Measurements from ENCODE around the gene CHMP6. TPM values are rescaled to one million over a fixed set of nuclear protein-coding genes. Genes with fewer than 3 reads are reported as not detected.

CHMP6 gene
- total RNA-seq, 2 experiments from 2014 or later = 7.9 to 23.8 TPM

- H2AFZ ChIP-seq (ENCODE audit: low read length) = no peak overlapping the region
- no peak overlapping the region for H3K27ac ChIP-seq (ENCODE audit: low read depth, low read length, poor library complexity, severe bottlenecking)
- H4K20me1 ChIP-seq (ENCODE audit: insufficient read depth, low read length) = no peaks in the 10 kb centered on the region
- H3K4me1 ChIP-seq (ENCODE audit: insufficient read depth, low read length, poor library complexity, severe bottlenecking) = no peaks in the 10 kb centered on the region
- no peaks in the 10 kb centered on the region for H3K9me3 ChIP-seq (ENCODE audit: low read length)
- H3K9me2 ChIP-seq (ENCODE audit: insufficient read depth, low read length) = no peaks in the 10 kb centered on the region
- H3K4me2 ChIP-seq (ENCODE audit: low read length) = no peak overlapping the region
- intact Hi-C loops (cut with micrococcal nuclease; ENCODE audit: unreplicated experiment) = no loop called here
- H3K79me2 ChIP-seq (ENCODE audit: insufficient read depth, low read depth, low read length) = no peaks in the 10 kb centered on the region
- DNase-seq (ENCODE audit: low spot score) = no peak
- peaks cover 8% of the 10 kb centered on the region for H3K36me3 ChIP-seq (ENCODE audit: insufficient read depth, low read length)
- CTCF ChIA-PET (ENCODE audit: unreplicated experiment) = no interaction called here
- POLR2A ChIA-PET = no interaction called here
- no peak for TF ChIP-seq EZH2phosphoT487 (IDR thresholded peaks at IDR 0.05; ENCODE audit: borderline replicate concordance, low read depth, low read length)
- no peak for TF ChIP-seq CTCF (conservative IDR thresholded peaks at IDR 0.05; ENCODE audit: low read length)
- no TSS peak for BruUV-seq (replicated peaks)
- no peak overlapping the region for H3K4me3 ChIP-seq (ENCODE audit: low read depth, low read length, poor library complexity, severe bottlenecking)
Observed at GRCh38 chr17:80951121-80952090, 40.2 kb upstream of the CHMP6 start.

GRCh38 chr17:80952291-80952690 lies 39.4 kb upstream of the CHMP6 start:
- ChIA-PET CTCF (ENCODE audit: unreplicated experiment) (no interaction called here), POLR2A (no interaction called here)
- H3K4me1 ChIP-seq (ENCODE audit: insufficient read depth, low read length, poor library complexity, severe bottlenecking) = no peaks in the 10 kb centered on the region
- no peak overlapping the region for H3K4me2 ChIP-seq (ENCODE audit: low read length)
- H3K36me3 ChIP-seq (ENCODE audit: insufficient read depth, low read length) = no peaks in the 10 kb centered on the region; the same call in 1 of the 2 replicates
- H2AFZ ChIP-seq (ENCODE audit: low read length) = no peak overlapping the region
- TF ChIP-seq EZH2phosphoT487 (IDR thresholded peaks at IDR 0.05; ENCODE audit: borderline replicate concordance, low read depth, low read length) = no peak
- no peak for TF ChIP-seq CTCF (conservative IDR thresholded peaks at IDR 0.05; ENCODE audit: low read length)
- H4K20me1 ChIP-seq (ENCODE audit: insufficient read depth, low read length) = no peaks in the 10 kb centered on the region
- H3K4me3 ChIP-seq (ENCODE audit: low read depth, low read length, poor library complexity, severe bottlenecking) = no peak overlapping the region
- no peak overlapping the region for H3K27ac ChIP-seq (ENCODE audit: low read depth, low read length, poor library complexity, severe bottlenecking)
- H3K79me2 ChIP-seq (ENCODE audit: insufficient read depth, low read depth, low read length) = no peaks in the 10 kb centered on the region
- no peaks in the 10 kb centered on the region for H3K9me3 ChIP-seq (ENCODE audit: low read length)
- intact Hi-C loops (cut with micrococcal nuclease; ENCODE audit: unreplicated experiment) = no loop called here
- DNase-seq (ENCODE audit: low spot score) = no peak
- H3K9me2 ChIP-seq (ENCODE audit: insufficient read depth, low read length) = no peaks in the 10 kb centered on the region
- no TSS peak for BruUV-seq (replicated peaks)

All from OCI-LY7 (cell line).